Globus pallidus (tissue), 1 donor: Measurements from ENCODE around the gene VCL.

Experiments
- DNase-seq: peaks from one replicate; pipeline ENCODE4 v3.0.0-alpha.2; 2015; ENCODE audit warnings: low spot score

Gene VCL

DNA sequence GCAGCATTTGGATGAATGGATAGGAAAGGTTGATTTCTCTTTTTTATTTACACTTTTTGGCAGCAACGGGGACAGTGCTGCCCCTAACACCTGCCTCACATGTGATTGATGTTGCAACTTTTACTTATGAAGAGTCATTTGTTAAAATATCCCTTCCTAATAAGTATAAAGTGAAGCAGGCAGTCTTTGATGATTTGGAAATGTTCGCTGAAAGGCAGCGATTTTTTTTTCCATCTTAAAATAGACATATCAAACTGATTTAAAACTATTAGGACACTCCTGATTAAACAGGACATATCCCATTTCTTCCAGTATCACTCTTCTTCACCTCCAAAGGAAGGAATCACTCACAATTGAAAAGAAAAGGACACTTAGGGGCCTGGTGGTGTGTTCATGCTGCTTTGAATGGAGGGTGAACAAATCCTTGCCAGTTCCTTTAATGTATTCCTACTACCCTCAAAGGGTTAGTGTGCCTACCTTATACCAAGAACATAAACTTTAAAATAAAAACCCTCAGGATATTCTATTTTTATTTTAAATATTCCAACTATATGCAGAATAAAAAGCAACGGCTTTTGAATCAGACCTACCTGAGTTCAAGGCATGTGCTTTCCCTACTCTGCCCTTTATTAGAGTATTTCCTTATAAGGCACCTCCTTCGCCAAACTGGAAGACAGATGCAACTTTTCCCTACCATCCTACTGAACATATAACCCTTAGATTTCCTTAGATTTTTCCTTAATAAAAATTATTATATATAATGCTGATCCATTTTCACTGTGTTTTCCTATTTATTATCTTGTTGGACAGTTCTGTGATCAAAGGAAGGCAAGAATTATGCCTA lies 154.2 kb downstream of the VCL start:
- no peak for DNase-seq

- no peak for DNase-seq
These were observed 155.2 kb downstream of the VCL start for GRCh38 chr10:74153123-74153522.

- no peak for DNase-seq
These were observed 155.8 kb downstream of the VCL start for GRCh38 chr10:74153676-74154075.

GRCh38 chr10:74156919-74157289 lies 159.0 kb downstream of the VCL start:
- DNase-seq = no peak

- no peak for DNase-seq
These were observed 162.1 kb downstream of the VCL start for GRCh38 chr10:74160013-74160412.

- DNase-seq = no peak
These were observed 165.6 kb downstream of the VCL start for GRCh38 chr10:74163319-74164068.

- no peak for DNase-seq
These were observed 167.0 kb downstream of the VCL start for GRCh38 chr10:74164716-74165529.

- DNase-seq = no peak
These were observed 167.6 kb downstream of the VCL start for GRCh38 chr10:74165530-74165901.

GRCh38 chr10:74167443-74167842 lies 169.5 kb downstream of the VCL start:
- no peak for DNase-seq
